Prostate gland (tissue), 2 donors: Measurements from ENCODE around the gene TBC1D2B. TPM values are rescaled to one million over a fixed set of nuclear protein-coding genes. Genes with fewer than 3 reads are reported as not detected.
"Not testable (repeated sequence)": the region's sequence is repeated elsewhere in the genome, so short reads cannot be mapped to it uniquely, and the experiment has no call there.

Source experiments
- DNase-seq: peaks from one replicate; pipeline ENCODE4 v3.0.0-alpha.2; 2019; ENCODE audit warnings: low spot score
- H3K27ac ChIP-seq, 2 donors: fragments of 200-600 bp; sonication (generic); 2 replicates each; pipeline ENCODE4 v1.5.1; 2017 to 2019
- H3K27me3 ChIP-seq: fragments of 200-600 bp; sonication (generic); replicated peaks from 2 replicates; pipeline ENCODE4 v1.5.1; 2019; ENCODE audit not compliant: insufficient read depth
- H3K36me3 ChIP-seq, 2 donors: fragments of 200-600 bp; sonication (generic); 1 replicate in 1 of 2; 2 replicates in 1 of 2; pipeline versions ENCODE4 v1.5.1 to v1.8.1; 2017 to 2019
- H3K4me1 ChIP-seq: fragments of 200-600 bp; sonication (generic); replicated peaks from 2 replicates; pipeline ENCODE4 v1.5.1; 2019
- H3K4me3 ChIP-seq, 2 donors: fragments of 200-600 bp; sonication (generic); 2 replicates each; pipeline ENCODE4 v1.5.1; 2017 to 2019
- H3K9me3 ChIP-seq: fragments of 200-600 bp; sonication (generic); 2 replicates; pipeline ENCODE4 v1.5.1; 2017
- CTCF ChIP-seq, 4 experiments: fragments of 200-600 bp in 2 of 4; fragments of 450-650 bp in 2 of 4; sonication (generic) in 2 of 4; IDR thresholded peaks; 1 replicate in 3 of 4; 2 replicates in 1 of 4; pipeline ENCODE4 v1.5.1; 2016 to 2019; ENCODE audit warnings: antibody characterized with exemption in 4 of 4, mild to moderate bottlenecking in 2 of 4, moderate library complexity in 2 of 4
- POLR2A ChIP-seq: fragments of 450-650 bp; IDR thresholded peaks from one replicate; pipeline ENCODE4 v1.6.1; 2016; ENCODE audit warnings: antibody characterized with exemption, mild to moderate bottlenecking
- POLR2AphosphoS5 ChIP-seq: sonication (generic); formaldehyde crosslinking; IDR thresholded peaks from one replicate; pipeline ENCODE4 v1.6.1; 2017; ENCODE audit warnings: antibody characterized with exemption
- WGBS: methylation state at CpG from one replicate; pipeline ENCODE4 v1.1.5; 2018; 5-methylcytosine and 5-hydroxymethylcytosine counted together
- intact Hi-C: fragments of 100-400 bp; cut with DNase I; formaldehyde crosslinking; loops from one replicate; pipeline ENCODE4 v1.14.2; 2022
- total RNA-seq, 2 donors: library from RNA; depleted of rRNA; stranded (reverse); fragments of >200 nt; gene quantifications; one replicate each; pipeline ENCODE4 v1.1.0, GENCODE V29; 2016

Gene TBC1D2B
- total RNA-seq, 2 donors from 2014 or later, result 21.5 to 49.5 TPM

DNA sequence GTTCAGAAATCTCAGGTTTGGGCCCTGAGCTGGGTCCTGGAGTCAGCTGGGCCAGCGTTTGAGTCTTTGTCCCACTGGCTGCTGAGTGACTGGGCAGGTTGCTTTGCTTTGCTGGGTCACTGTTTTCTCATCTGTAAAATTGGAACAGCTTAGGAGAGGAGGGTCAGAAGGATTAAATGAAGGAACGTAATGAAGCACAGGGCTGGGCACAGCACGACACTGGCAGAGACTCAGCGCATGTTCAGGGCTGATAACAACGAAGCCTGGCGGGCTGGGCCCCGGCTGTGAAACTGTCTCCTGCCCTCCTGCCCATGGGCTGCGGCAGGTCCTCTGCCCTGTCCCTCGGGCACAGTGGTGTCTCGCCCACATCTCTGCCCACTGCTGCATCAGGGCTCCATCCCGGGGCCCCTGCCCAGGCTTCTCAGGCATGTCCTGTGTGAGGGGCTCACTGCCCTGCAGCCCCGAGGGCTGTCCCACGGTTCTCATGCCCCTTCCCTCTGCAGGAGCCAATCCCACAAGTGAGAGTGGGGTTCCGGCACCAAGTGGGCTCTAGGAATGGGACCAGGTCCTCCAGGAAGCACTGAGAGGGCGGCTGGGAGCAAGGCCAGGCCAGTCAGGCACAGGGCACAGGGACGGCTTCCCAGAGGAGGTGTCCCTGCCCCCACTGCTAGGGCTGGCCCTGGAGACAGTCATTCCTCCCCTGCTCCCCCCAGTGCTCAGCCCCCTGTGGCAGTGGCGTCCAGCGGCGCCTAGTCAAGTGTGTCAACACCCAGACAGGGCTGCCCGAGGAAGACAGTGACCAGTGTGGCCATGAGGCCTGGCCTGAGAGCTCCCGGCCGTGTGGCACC lies 88.0 kb downstream of the TBC1D2B start:
- TF ChIP-seq POLR2AphosphoS5 (no peak), CTCF (IDR thresholded peaks at IDR 0.05) (no peak), POLR2A (no peak)
- Histone ChIP-seq H3K27ac (no peak overlapping the region), H3K27me3 (no peaks in the 10 kb centered on the region), H3K9me3 (no peaks in the 10 kb centered on the region), H3K36me3 (no peaks in the 10 kb centered on the region), H3K4me1 (no peaks in the 10 kb centered on the region), H3K4me3 (no peak overlapping the region)
- intact Hi-C loops, result no loop called here
- no peak for DNase-seq
- WGBS, result 74% methylated on average over 17 of the region's 22 CpGs

- Histone ChIP-seq H3K27ac (no peak overlapping the region), H3K4me1 (no peaks in the 10 kb centered on the region), H3K27me3 (no peaks in the 10 kb centered on the region), H3K9me3 (no peaks in the 10 kb centered on the region), H3K4me3 (no peak overlapping the region), H3K36me3 (no peaks in the 10 kb centered on the region)
- 80% methylated on average over 33 of the region's 34 CpGs for WGBS
- intact Hi-C loops, result no loop called here
- DNase-seq, result no peak
- TF ChIP-seq CTCF (IDR thresholded peaks at IDR 0.05), result no peak
- no peak for TF ChIP-seq POLR2AphosphoS5
- no peak for TF ChIP-seq POLR2A
Measured at GRCh38 chr15:77988347-77989295, 88.9 kb downstream of the TBC1D2B start.

GRCh38 chr15:77987765-77988136 lies 89.8 kb downstream of the TBC1D2B start:
- not testable (repeated sequence) for H3K4me1 ChIP-seq
- 49% methylated on average over 15 of the region's 15 CpGs for WGBS

DNA sequence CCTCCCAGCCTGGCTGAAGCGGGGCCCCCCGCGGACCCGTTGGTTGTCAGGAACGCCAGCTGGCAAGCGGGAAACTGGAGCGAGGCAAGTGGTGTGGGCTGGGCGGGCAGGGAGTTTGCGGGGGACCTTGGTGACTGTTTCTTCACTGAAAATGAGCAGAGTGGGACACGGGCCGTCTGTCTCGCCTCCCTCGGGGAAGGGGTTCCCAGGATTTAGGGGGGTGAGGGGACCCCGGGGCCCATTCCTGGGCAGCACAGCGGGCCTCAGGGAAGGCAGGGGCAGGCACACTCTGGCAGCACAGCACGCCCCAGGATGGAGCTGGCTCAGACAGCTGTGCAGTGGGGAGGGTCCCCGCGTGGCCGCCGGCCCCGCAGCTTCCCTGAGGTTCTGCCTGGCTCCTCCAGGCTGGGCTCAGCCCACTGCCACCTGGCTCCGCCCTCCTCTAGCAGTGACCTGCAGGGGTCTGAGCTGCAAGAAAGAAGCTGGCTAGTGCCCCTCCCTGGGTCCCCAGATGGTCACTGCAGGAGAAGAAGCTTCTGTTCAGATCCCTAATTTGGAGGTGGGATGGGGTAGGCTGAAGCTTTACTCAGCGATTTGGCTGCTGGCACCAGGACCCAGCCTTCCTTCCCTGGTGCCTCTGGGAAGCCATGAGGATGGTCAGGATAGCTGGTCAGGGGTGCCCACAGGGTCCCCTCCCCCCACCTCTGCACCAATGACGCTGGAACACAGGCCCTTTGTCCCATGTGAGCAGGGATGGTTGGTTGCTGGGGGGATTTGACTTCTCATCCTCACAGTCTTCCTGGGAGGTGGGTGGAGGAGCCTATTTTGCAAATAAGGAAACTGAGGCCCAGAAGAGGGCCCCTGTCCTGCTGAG lies 90.4 kb downstream of the TBC1D2B start:
- WGBS, result 51% methylated on average over 20 of the region's 24 CpGs
- no peak for DNase-seq
- TF ChIP-seq CTCF (IDR thresholded peaks at IDR 0.05) (no peak), POLR2A (no peak), POLR2AphosphoS5 (no peak)
- intact Hi-C loops, result no loop called here
- Histone ChIP-seq H3K27ac (no peak overlapping the region), H3K4me3 (no peak overlapping the region), H3K4me1 (no peaks in the 10 kb centered on the region), H3K36me3 (no peaks in the 10 kb centered on the region), H3K27me3 (no peaks in the 10 kb centered on the region), H3K9me3 (no peaks in the 10 kb centered on the region)

More at GRCh38 chr15:77987765-77988136, 89.8 kb downstream of the TBC1D2B start:
- H3K36me3 ChIP-seq, H3K9me3 ChIP-seq, H3K27me3 ChIP-seq, DNase-seq, H3K27ac ChIP-seq, intact Hi-C loops, H3K4me3 ChIP-seq: not testable (repeated sequence)
